ENCODE results near the gene ZNF660.
A peak's percentile ranks its signal among the peaks of the same experiment; 100 is the strongest.
"Not testable (repeated sequence)": the region's sequence is repeated elsewhere in the genome, so short reads cannot be mapped to it uniquely, and the experiment has no call there.

ZNF660 gene

GRCh38 chr3:44584646-44585501 lies at the start of gene ZNF660:
Gene ZNF660, plus strand, starts transcription at chr3:44584964. Its CDS starts 9,230 bp downstream, at chr3:44594194.
- peak; percentile 66 for DNase-seq

- DNase-seq = no peak
These were observed 49.4 kb upstream of the ZNF660 start for GRCh38 chr3:44535364-44535763.

- DNase-seq = not testable (repeated sequence)
These were observed 40.0 kb upstream of the ZNF660 start for GRCh38 chr3:44544811-44545210.

- DNase-seq = peak; percentile 58
These were observed 29.9 kb upstream of the ZNF660 start, which contains the start of gene ZKSCAN7 for GRCh38 chr3:44554626-44555592. Gene ZKSCAN7, plus strand, starts transcription at chr3:44555193. Its CDS starts 1,855 bp downstream, at chr3:44557048.

- DNase-seq = no peak
These were observed 29.0 kb upstream of the ZNF660 start for GRCh38 chr3:44555723-44556122.

- DNase-seq = no peak
These were observed 27.7 kb upstream of the ZNF660 start for GRCh38 chr3:44557074-44557473.

DNA sequence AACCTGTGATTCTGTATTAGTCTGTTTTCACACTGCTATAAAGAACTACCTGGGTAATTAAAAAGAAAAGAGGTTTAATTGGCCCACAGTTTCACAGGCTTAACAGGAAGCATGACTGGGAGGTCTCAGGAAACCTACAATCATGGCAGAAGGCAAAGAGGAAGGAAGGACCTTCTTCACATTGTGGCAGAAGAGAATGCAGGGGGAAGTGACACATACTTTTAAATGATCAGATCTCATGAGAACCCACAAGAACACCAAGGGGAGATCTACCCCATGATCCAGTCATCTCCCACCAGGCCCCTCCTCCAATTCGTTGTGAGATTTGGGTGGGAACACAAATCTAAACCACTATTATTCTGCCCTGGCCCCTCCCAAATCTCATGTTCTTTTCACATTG lies 23.7 kb upstream of the ZNF660 start:
- no peak for DNase-seq

DNA sequence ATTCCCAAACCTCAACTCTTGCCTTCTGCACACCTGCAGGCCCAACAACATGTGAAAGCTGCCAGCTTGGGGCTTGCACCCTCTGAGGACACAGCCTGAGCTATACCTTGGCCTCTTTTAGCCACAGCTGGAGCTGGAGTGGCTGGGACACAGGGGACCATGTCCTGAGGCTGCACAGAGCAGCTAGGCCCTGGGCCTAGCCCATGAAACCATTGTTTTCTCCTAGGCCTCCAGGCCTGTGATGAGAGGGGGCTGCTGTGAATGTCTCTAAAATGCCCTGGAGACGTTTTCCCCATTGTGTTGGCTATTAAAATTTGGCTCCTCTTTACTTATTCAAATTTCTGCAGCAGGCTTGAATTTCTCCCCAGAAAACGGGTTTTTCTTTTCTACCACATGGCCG lies 22.6 kb upstream of the ZNF660 start:
- DNase-seq = no peak

GRCh38 chr3:44568561-44568960 lies 16.2 kb upstream of the ZNF660 start:
- no peak for DNase-seq

GRCh38 chr3:44571024-44571423 lies 13.7 kb upstream of the ZNF660 start:
- DNase-seq = no peak

- no peak for DNase-seq
These were observed 8.2 kb upstream of the ZNF660 start for GRCh38 chr3:44576613-44577012.

DNA sequence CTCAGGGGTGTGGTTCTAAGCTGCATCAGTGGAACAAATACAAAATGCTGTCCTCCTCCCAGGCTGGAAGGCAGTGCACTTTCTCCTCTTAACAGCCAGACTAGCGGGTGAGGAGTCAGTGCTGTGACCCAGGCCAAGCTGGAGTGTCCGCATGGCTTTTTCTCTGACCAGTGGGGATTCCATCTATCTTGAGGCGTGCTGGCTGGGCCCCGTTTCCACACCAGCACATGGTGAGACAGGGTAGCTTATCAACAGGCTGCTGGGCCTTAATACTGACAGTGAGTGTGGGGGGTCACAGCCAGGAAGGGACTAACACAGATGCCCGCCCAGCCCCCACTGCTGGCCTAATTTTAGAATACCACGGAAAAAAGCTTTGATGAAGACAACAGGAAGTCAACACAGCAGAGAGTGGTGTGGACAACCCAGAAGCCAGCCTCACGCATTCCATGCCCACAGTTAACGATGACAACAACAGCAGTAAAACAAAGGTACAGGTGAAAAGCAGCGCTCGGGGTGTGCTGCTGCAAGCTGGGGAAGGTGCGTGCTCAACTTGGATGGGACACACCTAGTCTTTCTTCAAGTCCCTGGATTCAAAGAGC lies 7.3 kb upstream of the ZNF660 start:
- not testable (repeated sequence) for DNase-seq

- DNase-seq = not testable (repeated sequence)
These were observed 6.4 kb upstream of the ZNF660 start for GRCh38 chr3:44578316-44578715.

DNA sequence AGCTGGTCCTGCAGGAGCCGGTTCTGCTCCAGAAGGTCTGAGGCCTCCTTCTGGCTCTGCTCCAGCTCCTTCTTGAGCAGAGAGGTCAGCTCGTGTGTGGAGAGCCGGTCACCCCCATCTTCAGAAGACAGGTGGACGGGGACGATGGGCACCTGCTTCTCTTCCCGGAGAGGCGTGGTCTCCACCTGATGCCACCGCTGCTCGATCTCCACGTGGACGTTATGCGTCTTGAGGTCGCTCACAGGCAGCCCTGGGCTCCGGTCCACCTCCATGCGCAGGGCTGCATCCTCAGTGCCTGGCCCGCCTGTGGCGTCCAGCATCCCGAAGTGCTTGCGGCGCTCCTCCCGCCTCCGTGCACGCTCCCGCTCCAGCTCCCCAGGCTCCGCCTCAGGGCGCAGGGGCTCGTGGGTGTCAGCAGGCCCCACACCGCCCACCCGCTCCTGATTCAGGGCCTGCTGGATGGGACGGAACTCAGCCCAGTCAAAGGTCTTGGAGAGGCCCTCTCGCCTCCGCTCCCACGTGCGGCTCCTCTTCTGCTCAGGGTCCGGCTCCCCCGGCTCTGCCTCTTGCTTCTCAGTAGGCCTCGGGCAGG lies 5.7 kb upstream of the ZNF660 start:
- not testable (repeated sequence) for DNase-seq

- DNase-seq = not testable (repeated sequence)
These were observed 5.0 kb upstream of the ZNF660 start for GRCh38 chr3:44579749-44580148.

DNA sequence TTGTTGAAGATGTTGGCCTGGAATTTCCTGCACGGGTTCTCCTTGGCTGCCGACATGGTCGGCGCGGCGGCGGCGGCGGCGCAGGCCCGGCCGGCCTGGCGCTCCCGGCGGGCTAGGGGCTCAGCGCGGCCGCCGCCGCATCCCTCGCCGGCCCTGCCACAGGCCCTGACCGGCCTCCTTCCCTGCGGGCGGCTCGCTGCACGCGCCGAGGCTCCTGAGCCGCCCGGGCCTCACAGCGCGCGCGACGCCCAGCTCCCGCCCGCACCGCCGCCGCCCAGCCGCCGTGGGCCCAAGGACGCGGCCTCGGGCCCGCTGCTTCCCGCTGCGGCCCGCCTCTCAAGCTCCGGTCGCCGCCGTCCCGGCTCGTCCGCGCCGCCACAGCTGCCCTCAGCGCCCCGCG lies 3.8 kb upstream of the ZNF660 start:
- DNase-seq = not testable (repeated sequence)

- no peak for DNase-seq
These were observed 11.9 kb downstream of the ZNF660 start for GRCh38 chr3:44596621-44597020.

DNA sequence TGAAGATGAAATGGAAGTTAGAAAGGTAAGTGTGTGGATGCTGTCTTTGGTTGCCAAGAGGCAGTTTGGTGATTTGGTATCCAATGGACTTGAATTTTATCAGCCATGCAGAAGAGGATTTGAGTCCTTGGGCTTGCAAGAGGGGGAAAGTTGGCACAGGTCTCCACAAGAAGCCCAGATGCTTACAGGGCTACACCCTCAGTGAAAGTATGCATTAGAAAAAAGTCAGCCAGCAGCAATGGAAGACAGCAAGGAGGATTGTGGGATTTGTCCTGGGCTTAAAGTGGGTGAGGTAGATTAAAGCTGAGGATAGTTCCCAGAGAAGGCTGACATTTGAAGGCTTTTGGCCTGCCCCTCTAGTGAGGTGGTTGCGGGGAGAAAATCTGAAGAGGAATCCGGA lies 17.0 kb downstream of the ZNF660 start:
- no peak for DNase-seq

GRCh38 chr3:44612678-44613077 lies 27.9 kb downstream of the ZNF660 start:
- DNase-seq = no peak

DNA sequence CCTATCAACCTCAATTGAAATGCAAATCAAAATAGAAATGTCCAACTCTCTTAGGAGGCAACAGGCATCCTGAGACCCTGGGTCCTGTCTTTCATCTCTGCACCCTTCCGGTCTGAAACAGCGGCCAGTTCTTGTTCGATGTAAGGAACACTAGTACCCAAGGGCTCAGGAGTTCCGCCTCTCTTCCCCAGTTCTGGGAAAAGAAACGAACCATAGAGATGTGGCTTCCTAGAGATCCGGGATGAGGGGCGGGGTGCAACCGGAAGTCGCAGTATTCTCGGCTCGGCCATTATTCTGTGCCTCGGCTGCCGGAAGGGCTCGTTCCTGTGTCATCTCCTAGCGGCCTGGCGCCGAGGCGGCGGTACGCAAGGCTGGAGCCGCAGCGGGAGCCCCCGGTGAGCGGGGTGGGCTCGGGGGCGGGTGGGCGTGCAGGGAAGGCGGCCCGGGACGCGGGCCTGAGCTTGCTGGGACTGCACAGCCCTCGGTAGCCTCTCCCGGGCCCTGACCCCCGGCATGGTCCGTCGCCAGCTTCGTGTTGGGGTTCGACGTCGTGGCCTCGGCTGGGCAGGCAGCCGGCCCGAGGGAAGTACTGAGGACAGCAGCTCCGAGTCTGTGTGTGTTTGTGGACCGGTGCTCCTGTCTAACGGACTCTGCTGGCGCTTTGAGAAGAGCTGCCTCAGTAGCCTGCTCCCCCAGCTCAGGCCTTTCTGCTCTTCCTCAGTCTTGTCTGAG lies 40.2 kb downstream of the ZNF660 start, which contains the start of gene ZNF197:
Gene ZNF197, plus strand, starts transcription at position 288 of the 732 bp plus-strand sequence. CDS start 4,119 bp downstream, outside the sequence.
- peak; percentile 86 for DNase-seq

DNA sequence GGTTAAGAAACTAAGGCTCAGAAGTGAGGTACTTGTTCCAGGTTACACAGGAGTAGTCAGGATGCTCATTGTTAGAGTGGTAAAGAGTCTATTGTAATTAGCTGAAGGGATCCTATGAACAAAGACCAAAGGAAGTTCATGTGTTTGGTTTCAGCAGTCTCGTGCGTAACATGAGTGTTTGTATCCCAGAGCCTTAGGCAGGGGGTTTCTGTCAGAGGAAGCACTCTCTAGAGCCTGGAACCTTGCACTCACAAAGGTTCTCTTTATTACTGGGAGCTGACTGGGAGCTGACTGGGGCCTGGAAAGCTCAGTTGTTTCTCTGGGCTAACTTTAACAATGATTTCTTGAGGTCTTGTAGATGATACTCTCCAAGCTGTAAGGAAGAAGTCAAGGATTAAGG lies 44.0 kb downstream of the ZNF660 start:
- no peak for DNase-seq

- DNase-seq = no peak
These were observed 47.4 kb downstream of the ZNF660 start for GRCh38 chr3:44632193-44632592.

Data from DMS53 (cell line).